HG03064 (cell line): ENCODE data around the gene CKMT2.
"Not testable (repeated sequence)": the region's sequence is repeated elsewhere in the genome, so short reads cannot be mapped to it uniquely, and the experiment has no call there.

Experiments used
- ATAC-seq: cut with Tn5 transposase; IDR thresholded peaks from one replicate; pipeline ENCODE4 v1.9.1; 2021; ENCODE audit warnings: low read depth; ENCODE audit not compliant: unreplicated experiment

Gene CKMT2

GRCh38 chr5:81249240-81249639, 16.1 kb downstream of the CKMT2 start:
- no peak for ATAC-seq

DNA sequence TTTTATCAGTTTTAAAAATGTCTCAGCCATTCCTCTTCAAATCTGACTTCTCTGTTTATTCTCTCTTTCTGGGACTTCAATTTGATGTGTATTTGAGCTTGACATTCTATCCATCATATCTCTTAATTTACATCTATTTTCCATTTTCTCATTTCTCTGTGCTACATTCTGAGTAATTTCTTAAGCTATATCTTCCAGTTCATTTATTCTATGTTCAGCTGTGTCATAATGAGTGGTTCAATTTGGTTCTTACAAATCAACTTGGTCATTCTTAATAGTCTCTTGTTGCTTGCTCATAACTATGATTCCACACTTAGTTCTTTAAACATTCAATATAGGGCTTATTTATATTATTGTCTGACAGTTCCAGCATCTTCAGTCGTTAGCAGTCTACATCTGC, 16.9 kb downstream of the CKMT2 start:
- ATAC-seq: no peak

DNA sequence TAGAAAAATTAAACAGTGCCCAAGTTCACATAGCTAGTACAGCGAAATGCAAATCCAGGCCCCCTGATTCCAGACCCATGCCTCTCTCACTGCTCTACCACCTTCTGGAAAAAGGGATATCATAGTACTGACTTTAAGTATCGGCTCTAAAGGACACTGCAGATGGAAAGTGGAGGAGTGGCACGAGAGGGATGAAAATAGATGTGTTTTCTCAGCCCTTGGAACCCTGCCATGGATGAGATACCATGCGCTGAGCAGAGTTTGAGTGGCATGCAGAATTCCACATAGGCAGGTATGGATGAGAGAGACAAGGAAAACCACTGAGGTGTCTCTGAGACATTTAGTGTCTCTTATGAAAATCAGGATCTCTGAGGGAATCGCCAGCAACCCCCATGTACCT, 18.8 kb downstream of the CKMT2 start:
- ATAC-seq: no peak

- ATAC-seq: no peak
These were observed 19.8 kb downstream of the CKMT2 start for GRCh38 chr5:81252904-81253303.

DNA sequence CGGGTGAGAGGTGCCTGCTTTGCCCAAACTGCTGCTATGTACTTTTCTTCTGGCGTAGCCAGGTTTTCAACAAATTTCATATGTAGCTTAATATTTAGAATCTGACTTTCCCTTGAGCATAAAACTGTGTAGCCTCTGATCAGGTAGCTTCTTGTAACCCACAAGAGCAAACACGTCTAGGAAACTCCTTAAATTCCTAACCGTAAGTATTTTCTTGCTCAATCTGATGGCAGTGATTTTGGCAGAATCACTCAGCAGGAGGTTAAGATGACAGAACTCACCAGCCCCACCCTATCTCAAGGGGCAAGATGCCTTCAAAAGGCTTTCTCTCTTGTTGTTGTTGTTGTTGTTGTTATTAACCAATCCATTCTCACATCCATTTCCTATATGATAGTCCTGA, 20.8 kb downstream of the CKMT2 start:
- ATAC-seq: no peak

GRCh38 chr5:81254886-81255559, 21.9 kb downstream of the CKMT2 start:
- no peak for ATAC-seq

DNA sequence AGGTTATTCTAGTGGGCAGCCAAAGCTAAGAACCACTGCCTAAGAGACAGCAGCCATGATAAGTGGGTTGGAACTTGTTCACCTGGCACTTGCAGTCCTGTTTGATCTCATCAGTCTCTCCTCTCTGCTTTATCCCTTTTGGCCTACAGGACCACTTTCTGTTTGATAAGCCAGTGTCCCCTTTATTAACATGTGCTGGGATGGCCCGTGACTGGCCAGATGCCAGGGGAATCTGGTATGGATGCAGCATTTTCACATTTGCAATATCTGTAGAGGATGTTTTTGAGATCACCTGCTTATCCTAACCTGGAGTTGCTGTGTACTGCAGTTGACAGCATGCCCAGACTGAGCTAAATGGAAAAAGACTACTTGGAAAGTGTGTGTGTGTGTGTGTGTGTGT, 23.6 kb downstream of the CKMT2 start:
- no peak for ATAC-seq

GRCh38 chr5:81262796-81263195, 29.7 kb downstream of the CKMT2 start:
- not testable (repeated sequence) for ATAC-seq

- no peak for ATAC-seq
These were observed 32.0 kb downstream of the CKMT2 start for GRCh38 chr5:81265101-81265500.

GRCh38 chr5:81268521-81269196, 35.5 kb downstream of the CKMT2 start:
- ATAC-seq: no peak

DNA sequence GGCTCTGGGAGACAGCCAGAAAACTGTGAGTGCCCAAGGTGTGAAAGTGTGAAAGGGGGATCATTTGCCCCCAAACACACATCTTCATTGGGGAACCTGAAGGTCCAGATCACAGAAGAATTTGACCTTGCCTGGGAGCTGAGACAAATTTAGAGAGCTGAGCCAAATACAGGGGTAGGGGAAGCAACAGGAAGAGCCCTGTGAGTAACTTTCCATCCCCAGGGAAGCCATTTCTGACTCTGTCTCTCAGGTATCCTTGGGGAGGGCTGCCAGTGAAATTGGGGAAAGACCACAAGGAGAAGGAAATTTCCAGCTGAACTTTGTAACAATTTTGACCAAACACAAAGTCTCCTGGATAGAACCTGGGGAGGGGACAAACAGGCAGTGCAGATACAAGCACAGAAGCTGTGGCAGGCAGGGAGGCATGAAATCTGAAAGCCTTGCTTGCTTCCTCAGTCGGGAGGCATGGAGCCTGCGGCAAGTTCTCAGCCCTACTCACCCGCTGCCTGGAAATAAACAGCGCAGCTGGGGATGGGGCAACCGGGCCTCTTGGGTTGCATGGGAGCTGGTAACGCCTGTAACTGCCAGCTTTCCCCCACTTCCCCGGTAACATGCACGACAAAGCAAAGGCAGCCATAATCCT, 36.8 kb downstream of the CKMT2 start:
- no peak for ATAC-seq

DNA sequence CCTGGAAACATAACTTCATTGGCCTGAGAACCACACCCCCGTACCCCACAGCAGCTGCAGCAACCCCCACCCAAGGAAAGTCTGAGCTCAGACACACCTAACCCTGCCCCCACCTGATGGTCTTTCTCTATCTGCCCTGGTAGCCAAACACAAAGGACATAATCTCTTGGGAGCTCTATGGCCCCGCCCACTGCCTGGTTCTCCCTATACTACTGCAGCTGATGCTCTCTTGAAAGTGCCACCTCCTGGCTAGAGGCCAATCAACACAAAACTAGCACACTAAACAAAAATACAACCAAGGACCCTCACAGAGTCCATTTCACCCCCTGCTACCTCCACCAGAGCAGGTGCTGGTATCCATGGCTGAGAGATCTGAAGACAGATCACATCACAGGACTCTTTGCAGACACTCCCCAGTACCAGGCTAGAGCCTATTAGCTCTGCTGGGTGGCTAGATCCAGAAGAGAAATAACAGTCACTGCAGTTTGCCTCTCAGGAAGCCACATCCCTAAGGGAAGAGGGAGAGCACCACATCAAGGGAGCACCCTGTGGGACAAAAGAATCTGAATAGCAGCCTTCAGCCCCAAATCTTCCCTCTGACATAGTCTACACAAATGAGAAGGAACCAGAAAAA, 37.4 kb downstream of the CKMT2 start:
- ATAC-seq: not testable (repeated sequence)

- ATAC-seq: no peak
These were observed 50.9 kb downstream of the CKMT2 start for GRCh38 chr5:81283976-81284375.

GRCh38 chr5:81286059-81286617, 53.0 kb downstream of the CKMT2 start:
- no peak for ATAC-seq

DNA sequence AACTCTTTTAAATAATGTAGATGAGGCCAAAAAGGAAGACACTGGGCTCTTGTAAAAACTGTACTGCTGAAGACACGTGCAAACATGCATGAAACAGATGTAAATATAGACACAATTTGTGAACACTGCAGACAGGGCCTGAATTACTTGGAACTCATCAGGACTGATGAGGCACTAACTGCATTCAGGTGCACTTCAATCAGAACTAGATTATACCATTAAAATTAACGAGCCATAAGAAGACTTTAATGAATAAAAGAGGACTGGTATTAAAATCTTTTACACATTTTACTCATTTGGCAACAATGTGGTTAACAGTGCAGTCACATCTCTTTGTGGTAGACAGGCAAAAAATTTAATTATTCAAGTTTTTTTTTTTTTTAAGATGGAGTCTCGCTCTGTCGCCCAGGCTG, 54.9 kb downstream of the CKMT2 start:
- ATAC-seq: no peak

DNA sequence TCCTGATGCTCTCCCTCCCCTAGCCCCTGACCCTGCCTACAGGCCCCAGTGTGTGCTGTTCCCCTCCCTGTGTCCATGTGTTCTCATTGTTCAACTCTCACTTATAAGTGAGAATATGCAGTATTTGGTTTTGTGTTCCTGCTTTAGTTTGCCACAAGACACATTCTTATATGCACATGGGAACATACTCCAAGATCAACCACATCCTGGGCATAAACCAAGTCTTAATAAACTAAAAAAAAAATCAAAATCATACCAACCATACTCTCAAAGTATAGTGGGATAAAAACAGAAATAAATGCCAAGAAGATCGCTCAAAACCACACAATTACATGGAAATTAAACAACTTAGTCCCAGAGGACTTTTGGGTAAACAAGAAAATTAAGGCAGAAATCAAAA, 57.0 kb downstream of the CKMT2 start:
- ATAC-seq: no peak

DNA sequence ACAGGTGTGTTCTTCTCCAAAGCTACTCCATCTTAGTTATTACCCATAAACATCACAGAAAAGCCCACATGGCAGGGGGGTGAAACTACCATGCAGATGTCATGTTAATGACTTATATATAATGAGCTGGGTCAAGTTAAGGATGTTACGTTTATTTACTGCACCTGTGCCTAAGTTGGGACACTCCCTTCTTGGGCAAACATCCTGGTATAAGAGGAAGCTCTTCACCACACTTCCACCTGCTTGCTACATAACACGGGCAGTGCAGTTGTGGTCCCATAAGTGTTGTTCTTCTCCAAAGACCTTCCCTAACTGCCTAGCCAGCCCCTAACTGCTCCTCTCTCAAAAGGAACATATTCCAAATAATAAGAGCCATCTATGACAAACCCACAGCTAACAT, 59.0 kb downstream of the CKMT2 start:
- no peak for ATAC-seq

DNA sequence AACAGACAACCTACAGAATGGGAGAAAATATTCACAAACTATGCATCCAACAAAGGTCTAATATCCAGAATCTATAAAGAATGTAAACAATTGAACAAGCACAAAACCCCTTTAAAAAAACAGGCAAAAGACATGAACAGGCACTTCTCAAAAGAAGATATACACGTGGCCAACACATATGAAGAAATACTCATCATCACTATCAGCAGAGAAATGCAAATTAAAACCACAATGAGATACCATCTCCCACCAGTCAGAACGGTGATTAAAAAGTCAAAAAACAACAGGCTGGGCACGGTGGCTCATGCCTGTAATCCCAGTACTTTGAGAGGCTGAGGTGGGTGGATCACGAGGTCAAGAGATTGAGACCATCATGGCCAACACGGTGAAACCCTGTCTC, 60.9 kb downstream of the CKMT2 start:
- not testable (repeated sequence) for ATAC-seq

DNA sequence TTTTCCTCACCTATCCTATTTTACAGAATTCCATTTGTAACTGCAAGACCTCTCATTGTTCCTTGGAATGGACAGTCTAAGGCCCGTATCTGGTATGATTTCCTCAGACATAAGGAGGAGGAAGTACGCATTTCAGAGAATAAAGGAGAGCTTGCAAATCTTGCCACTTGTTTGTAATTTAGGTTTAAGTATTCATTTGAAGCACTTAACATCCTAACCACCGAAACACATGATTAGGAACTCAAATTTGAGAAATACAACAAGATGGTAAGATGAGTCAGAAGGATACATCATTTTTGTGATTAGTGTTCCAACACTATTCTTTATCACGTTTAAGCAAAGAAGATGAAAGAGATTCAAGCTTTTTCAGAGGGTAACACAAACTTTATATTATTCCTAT, 64.4 kb downstream of the CKMT2 start:
- ATAC-seq: no peak

DNA sequence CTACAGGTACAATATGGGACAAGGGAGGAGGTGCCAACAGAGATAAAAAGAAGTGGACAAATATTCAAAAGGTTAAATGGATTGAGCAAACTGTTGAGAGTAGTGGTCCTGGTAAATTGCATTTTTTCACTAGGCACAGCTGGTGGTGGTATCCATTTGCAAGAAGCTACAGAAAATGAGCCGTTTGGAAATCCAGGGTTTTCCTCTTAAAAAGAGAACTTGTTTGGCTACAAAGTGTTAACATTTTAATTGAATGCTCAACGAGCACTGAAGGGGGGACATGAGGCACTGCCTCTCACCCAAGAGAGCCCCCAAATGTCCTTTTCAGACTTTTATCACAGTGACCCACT, 67.8 kb downstream of the CKMT2 start:
- no peak for ATAC-seq

DNA sequence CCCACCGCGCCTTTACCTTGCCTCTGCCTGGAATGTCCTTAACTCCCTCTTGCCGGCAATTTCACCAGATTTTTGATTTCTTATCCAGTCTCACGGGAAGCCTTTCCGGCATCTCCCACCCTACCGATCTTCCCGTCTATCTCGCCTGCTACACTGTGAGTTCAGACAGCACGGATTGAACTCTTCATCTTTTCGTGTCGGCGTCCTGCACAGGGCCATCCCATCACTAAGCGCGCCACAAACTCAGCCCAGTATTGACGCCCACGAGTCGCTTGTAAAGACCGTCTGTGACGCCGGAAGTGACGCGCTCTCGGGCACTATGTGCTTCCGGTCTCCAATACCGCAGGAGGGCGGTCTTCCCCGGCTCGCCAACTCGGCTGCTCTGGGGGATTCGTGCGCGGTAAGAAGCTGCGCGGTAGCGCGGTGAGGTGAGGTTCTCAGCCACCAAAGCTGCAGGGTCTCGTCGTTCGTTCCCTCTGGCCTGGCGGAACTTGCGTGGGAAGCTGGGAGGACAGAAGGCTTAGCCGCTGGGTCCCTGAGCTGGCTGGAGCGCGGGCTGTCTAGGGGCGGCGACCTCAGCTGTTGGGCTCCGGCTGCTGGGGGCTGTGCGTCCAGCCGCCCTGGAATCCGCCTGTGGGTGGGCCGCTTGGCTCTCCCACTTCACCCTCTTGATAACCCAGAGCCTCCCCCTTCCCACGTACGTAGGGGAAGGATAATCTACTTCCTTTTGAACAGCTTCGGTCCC, 68.3 kb downstream of the CKMT2 start, which contains the start of gene ZCCHC9:
Gene ZCCHC9 (plus strand): TSS at position 317 of the 745 bp plus-strand sequence. CDS start 3,171 bp downstream, outside the sequence.
- peak; percentile 98 for ATAC-seq
